NT2/D1 (cell line): ENCODE measurements around the gene RHOU.

Source experiments
- DNase-seq: peaks from one replicate; pipeline ENCODE4 v3.0.0-alpha.2; 2011; ENCODE audit warnings: low read depth, low spot score
- H3K27me3 ChIP-seq: 2 replicates; pipeline ENCODE4 v1.6.0; 2011; ENCODE audit warnings: mild to moderate bottlenecking; ENCODE audit not compliant: insufficient read length, insufficient read depth
- H3K36me3 ChIP-seq: 2 replicates; pipeline ENCODE4 v1.6.1; 2011; ENCODE audit warnings: mild to moderate bottlenecking, low read length, mixed read lengths; ENCODE audit not compliant: insufficient read depth, insufficient read length
- H3K4me1 ChIP-seq: 2 replicates; pipeline ENCODE4 v1.5.1; 2011; ENCODE audit not compliant: insufficient read depth, insufficient read length
- H3K4me3 ChIP-seq: 2 replicates; pipeline ENCODE4 v1.5.1; 2011; ENCODE audit warnings: low read depth; ENCODE audit not compliant: insufficient read length
- H3K9ac ChIP-seq: 2 replicates; pipeline ENCODE4 v1.6.0; 2011; ENCODE audit warnings: low read depth; ENCODE audit not compliant: insufficient read length
- H3K9me3 ChIP-seq: 2 replicates; pipeline ENCODE4 v1.5.1; 2011; ENCODE audit warnings: mild to moderate bottlenecking, low read length; ENCODE audit not compliant: insufficient read depth
- SUZ12 ChIP-seq: IDR thresholded peaks from 2 replicates; pipeline ENCODE4 v1.6.1; 2011; ENCODE audit not compliant: insufficient read length, insufficient read depth; ENCODE audit errors: extremely low read depth
- YY1 ChIP-seq: IDR thresholded peaks from 2 replicates; pipeline ENCODE4 v1.6.1; 2011; ENCODE audit not compliant: insufficient read length, insufficient read depth
- ZNF274 ChIP-seq: IDR thresholded peaks from 2 replicates; pipeline ENCODE4 v1.6.1; 2011; ENCODE audit warnings: mild to moderate bottlenecking, low read depth, low read length

RHOU gene

DNA sequence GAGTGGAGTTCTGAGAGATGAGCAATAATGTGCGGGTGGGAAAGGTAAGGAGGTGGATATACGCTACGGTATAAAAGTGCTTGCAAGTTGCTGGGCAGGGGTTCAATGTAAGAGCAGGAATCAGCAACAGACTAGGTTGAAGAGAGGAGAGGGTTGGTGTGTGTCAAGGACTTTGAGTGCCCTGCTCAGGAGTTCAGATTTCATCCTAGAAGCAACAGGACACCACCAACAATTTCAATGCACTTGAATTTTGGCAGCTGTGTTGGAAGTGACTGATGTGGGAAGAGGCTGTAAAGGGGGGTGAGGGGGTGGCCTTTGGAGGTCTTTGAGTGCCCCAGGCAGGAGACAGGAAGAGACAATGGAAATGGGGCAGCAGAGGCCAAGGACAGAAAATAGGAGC, 57.3 kb downstream of the RHOU start:
- Histone ChIP-seq H3K9ac (no peak overlapping the region), H3K36me3 (no peaks in the 10 kb centered on the region), H3K9me3 (no peaks in the 10 kb centered on the region), H3K4me1 (no peaks in the 10 kb centered on the region), H3K4me3 (no peak overlapping the region), H3K27me3 (no peaks in the 10 kb centered on the region)
- TF ChIP-seq YY1 (no peak), ZNF274 (no peak), SUZ12 (no peak)
- DNase-seq: no peak

DNA sequence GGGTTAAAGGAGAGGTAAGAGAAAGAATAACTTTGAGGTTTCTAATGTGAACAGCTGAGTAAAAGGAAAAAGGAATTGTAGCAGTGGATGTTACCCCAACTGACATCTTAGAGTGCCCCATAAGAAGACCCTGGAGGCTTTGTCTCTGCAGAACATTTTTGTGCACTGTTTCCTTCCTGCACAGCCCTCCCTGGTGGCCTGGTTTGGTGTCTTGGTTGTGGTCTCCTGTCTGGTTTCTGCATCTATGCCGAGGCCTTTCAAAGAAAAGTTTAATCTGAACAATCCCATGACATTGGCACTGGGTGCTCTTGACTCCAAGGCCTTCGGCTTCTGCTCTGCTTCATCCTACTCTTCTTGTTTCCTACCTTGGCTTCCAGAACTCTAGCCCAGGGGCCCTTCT, 57.8 kb downstream of the RHOU start:
- H3K27me3 ChIP-seq: no peaks in the 10 kb centered on the region
- no peak overlapping the region for H3K9ac ChIP-seq
- no peaks in the 10 kb centered on the region for H3K9me3 ChIP-seq
- TF ChIP-seq SUZ12 (no peak), ZNF274 (no peak), YY1 (no peak)
- no peak for DNase-seq
- no peaks in the 10 kb centered on the region for H3K4me1 ChIP-seq
- no peak overlapping the region for H3K4me3 ChIP-seq
- H3K36me3 ChIP-seq: no peaks in the 10 kb centered on the region

DNA sequence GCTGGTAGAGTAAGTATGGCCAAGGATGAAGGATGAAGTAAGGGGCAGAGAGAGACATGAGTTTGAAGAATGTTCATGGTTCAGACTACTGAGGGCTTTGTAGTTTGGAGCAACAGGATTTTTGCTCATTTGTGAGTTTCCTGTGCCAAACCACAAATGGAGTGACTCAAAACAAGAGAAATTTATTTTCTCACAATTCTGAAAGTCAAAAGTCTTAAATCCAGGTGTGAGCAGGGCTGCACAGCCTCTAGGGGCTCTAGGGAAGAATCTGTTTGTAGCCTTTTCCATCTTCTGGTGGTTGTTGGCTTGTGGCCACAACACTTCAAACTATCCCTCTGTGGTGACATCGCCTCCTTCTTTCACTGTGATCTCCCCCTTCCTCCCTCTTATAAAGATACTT, 58.9 kb downstream of the RHOU start:
- H3K4me3 ChIP-seq: no peak overlapping the region
- no peak overlapping the region for H3K9ac ChIP-seq
- TF ChIP-seq YY1 (no peak), SUZ12 (no peak), ZNF274 (no peak)
- H3K9me3 ChIP-seq: no peaks in the 10 kb centered on the region
- no peaks in the 10 kb centered on the region for H3K36me3 ChIP-seq
- no peak for DNase-seq
- no peaks in the 10 kb centered on the region for H3K27me3 ChIP-seq
- H3K4me1 ChIP-seq: no peaks in the 10 kb centered on the region

DNA sequence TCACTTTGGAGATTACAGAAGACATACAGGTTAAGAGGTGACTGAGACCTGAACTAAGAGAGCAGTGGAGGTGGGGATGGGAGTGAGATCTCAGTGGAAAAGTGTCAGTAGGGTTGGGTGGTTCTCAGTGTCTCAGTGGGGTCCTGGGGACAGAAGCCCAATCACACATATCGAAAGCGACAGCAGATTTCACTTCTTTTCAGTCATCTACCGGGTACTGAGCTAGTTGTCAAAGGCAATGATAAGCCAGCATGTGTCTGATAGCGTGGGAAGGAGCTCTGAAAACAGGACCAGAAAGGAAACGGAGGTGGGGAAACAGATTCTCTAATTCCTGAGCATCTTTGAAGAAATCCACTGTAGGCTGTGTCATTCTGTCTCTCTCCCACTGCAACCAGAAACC, 59.5 kb downstream of the RHOU start:
- Histone ChIP-seq H3K9ac (no peak overlapping the region), H3K36me3 (no peaks in the 10 kb centered on the region), H3K4me1 (no peaks in the 10 kb centered on the region), H3K27me3 (no peaks in the 10 kb centered on the region), H3K4me3 (no peak overlapping the region), H3K9me3 (no peaks in the 10 kb centered on the region)
- no peak for TF ChIP-seq SUZ12
- no peak for TF ChIP-seq YY1
- TF ChIP-seq ZNF274: no peak
- DNase-seq: no peak

DNA sequence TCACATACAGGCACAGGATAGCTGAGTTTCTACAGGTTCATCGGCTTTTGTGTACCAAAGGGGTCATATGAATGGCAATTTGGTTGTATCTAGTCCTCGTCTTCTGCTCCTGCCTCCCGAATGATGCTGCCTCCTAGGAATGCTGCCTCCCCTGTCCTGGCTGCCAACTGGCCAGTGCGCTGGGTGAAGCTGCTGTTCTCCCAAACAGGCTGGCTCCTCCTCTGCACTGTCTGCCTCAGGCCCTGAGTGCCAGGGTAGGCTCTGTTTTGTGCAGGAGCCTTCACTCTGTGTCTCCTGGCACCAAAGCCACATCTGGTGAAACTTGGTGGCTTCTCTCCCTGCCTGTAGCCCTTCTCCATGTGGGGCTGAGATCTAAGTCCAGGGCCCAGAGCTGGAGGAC, 60.3 kb downstream of the RHOU start:
- H3K4me3 ChIP-seq: no peak overlapping the region
- no peak overlapping the region for H3K9ac ChIP-seq
- no peaks in the 10 kb centered on the region for H3K9me3 ChIP-seq
- H3K27me3 ChIP-seq: no peaks in the 10 kb centered on the region
- no peak for TF ChIP-seq YY1
- TF ChIP-seq SUZ12: no peak
- TF ChIP-seq ZNF274: no peak
- DNase-seq: no peak
- no peaks in the 10 kb centered on the region for H3K36me3 ChIP-seq
- no peaks in the 10 kb centered on the region for H3K4me1 ChIP-seq
